Adipocyte (in vitro differentiated cells): ENCODE data around the gene LGR6.
A peak's percentile ranks its signal among the peaks of the same experiment; 100 is the strongest.
"Not testable (repeated sequence)": the region's sequence is repeated elsewhere in the genome, so short reads cannot be mapped to it uniquely, and the experiment has no call there.

Experiments
- DNase-seq: peaks from one replicate; pipeline ENCODE4 v3.0.0-alpha.2; 2015; ENCODE audit warnings: low read depth
- H3K27me3 ChIP-seq: replicated peaks from 2 replicates; pipeline ENCODE4 v1.7.0; 2013; ENCODE audit warnings: mild to moderate bottlenecking, low read length, moderate library complexity; ENCODE audit not compliant: control insufficient read depth, insufficient read depth
- H3K36me3 ChIP-seq: 2 replicates; pipeline ENCODE4 v1.7.0; 2013; ENCODE audit warnings: low read length, mild to moderate bottlenecking, moderate library complexity; ENCODE audit not compliant: control insufficient read depth, insufficient read depth, severe bottlenecking
- H3K4me1 ChIP-seq: 2 replicates; pipeline ENCODE4 v1.7.0; 2013; ENCODE audit warnings: mild to moderate bottlenecking, low read length, moderate library complexity; ENCODE audit not compliant: control insufficient read depth, insufficient read depth
- H3K4me3 ChIP-seq: 2 replicates; pipeline ENCODE4 v1.7.0; 2013; ENCODE audit warnings: mild to moderate bottlenecking, low read length, moderate library complexity
- H3K9ac ChIP-seq: 2 replicates; pipeline ENCODE4 v1.7.0; 2013; ENCODE audit warnings: mild to moderate bottlenecking, low read length, moderate library complexity
- H3K9me3 ChIP-seq: 2 replicates; pipeline ENCODE4 v1.7.0; 2013; ENCODE audit warnings: mild to moderate bottlenecking, low read length, moderate library complexity; ENCODE audit not compliant: control insufficient read depth

LGR6 gene

DNA sequence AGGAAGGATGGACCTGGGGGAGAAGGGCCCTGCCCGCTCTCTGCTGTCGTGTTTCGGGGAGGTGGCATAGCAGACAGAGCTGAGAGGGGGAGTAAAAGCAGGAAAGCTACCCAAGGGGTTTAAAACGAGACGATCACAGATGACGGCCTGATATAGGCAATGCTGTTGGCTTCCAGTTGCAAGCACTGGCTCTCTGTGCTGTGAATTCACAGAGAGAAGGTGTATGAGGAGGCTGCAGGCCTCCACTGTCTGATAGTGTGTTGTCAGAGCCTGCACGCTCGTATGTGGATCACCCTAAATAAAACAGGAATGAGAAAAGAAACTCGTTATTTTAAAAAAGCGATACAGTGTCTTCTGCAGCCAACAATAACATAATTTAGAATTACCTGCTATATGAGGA, 57.4 kb downstream of the LGR6 start:
- peaks cover 83% of the 10 kb centered on the region for H3K27me3 ChIP-seq
- no peak overlapping the region for H3K4me3 ChIP-seq
- no peaks in the 10 kb centered on the region for H3K36me3 ChIP-seq
- no peak overlapping the region for H3K9ac ChIP-seq
- H3K9me3 ChIP-seq = no peaks in the 10 kb centered on the region
- H3K4me1 ChIP-seq = no peaks in the 10 kb centered on the region
- DNase-seq = no peak

GRCh38 chr1:202251424-202252256, 58.0 kb downstream of the LGR6 start:
- Histone ChIP-seq H3K4me1 (no peaks in the 10 kb centered on the region), H3K27me3 (peaks cover 84% of the 10 kb centered on the region), H3K36me3 (no peaks in the 10 kb centered on the region), H3K4me3 (no peak overlapping the region), H3K9ac (no peak overlapping the region), H3K9me3 (no peaks in the 10 kb centered on the region)
- no peak for DNase-seq

- no peak overlapping the region for H3K4me3 ChIP-seq
- H3K36me3 ChIP-seq = no peaks in the 10 kb centered on the region
- H3K27me3 ChIP-seq = peaks cover 81% of the 10 kb centered on the region
- DNase-seq = no peak
- H3K9me3 ChIP-seq = no peaks in the 10 kb centered on the region
- no peaks in the 10 kb centered on the region for H3K4me1 ChIP-seq
- H3K9ac ChIP-seq = no peak overlapping the region
These were observed 58.7 kb downstream of the LGR6 start for GRCh38 chr1:202252271-202252670.

- no peak for DNase-seq
- Histone ChIP-seq H3K27me3 (peaks cover 81% of the 10 kb centered on the region), H3K4me3 (no peak overlapping the region), H3K4me1 (no peaks in the 10 kb centered on the region), H3K36me3 (no peaks in the 10 kb centered on the region), H3K9me3 (no peaks in the 10 kb centered on the region), H3K9ac (no peak overlapping the region)
These were observed 61.1 kb downstream of the LGR6 start for GRCh38 chr1:202254454-202255252.

DNA sequence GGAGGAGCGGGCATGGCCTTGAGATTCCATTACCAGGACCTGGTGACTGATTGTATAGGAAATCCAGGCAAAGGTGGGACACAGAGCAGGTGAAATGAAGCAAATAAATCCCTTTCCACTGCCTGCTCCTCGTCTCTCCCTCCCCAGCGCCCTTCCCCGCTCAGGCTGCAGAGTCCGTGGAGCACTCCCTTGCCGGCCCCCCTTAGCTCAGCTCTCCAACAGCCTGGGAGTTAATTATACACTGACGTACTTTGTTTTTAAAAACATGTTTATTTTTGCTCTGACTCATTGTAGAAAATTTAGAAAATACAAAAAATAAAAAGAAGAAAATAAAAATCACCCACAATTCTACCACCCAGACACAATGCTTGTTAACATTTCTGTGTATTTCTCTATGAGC, 61.7 kb downstream of the LGR6 start:
- H3K4me1 ChIP-seq = no peaks in the 10 kb centered on the region
- no peak overlapping the region for H3K4me3 ChIP-seq
- H3K27me3 ChIP-seq = peaks cover 81% of the 10 kb centered on the region
- no peaks in the 10 kb centered on the region for H3K9me3 ChIP-seq
- no peaks in the 10 kb centered on the region for H3K36me3 ChIP-seq
- DNase-seq = peak; percentile 40
- H3K9ac ChIP-seq = no peak overlapping the region

DNA sequence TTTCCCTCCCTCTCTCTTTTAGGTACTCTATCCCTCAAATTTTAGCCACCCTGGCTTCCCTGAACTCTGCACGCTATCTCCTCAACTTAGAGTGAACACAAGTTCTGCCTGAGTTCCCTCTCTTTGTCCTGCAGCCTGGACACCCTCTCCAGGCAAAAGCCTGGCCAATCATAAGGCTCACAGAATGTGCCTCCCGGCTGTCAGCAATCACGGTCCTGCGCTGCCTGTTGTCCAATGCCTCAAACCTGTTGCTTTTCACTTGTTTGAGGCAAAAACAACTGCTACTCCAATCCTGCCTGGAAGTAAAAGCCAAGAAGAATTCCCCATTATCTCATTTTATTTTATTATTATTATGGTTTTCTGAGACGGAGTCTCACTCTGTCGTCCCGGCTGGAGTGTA, 66.1 kb downstream of the LGR6 start:
- H3K36me3 ChIP-seq = no peaks in the 10 kb centered on the region
- H3K9me3 ChIP-seq = peaks cover 5% of the 10 kb centered on the region
- no peak overlapping the region for H3K9ac ChIP-seq
- H3K4me1 ChIP-seq = no peaks in the 10 kb centered on the region
- DNase-seq = no peak
- H3K4me3 ChIP-seq = no peak overlapping the region
- peaks cover 68% of the 10 kb centered on the region for H3K27me3 ChIP-seq

GRCh38 chr1:202261209-202261958, 67.8 kb downstream of the LGR6 start:
- not testable (repeated sequence) for H3K9ac ChIP-seq, H3K9me3 ChIP-seq, H3K36me3 ChIP-seq, DNase-seq, H3K4me3 ChIP-seq, H3K4me1 ChIP-seq
- H3K27me3 ChIP-seq = peaks cover 72% of the 10 kb centered on the region

GRCh38 chr1:202263628-202264027, 70.0 kb downstream of the LGR6 start:
- Histone ChIP-seq H3K4me1 (no peaks in the 10 kb centered on the region), H3K9ac (no peak overlapping the region), H3K4me3 (no peak overlapping the region), H3K27me3 (peaks cover 73% of the 10 kb centered on the region), H3K9me3 (peaks cover 5% of the 10 kb centered on the region), H3K36me3 (no peaks in the 10 kb centered on the region)
- DNase-seq = no peak

- no peak for DNase-seq
These were observed 70.7 kb downstream of the LGR6 start for GRCh38 chr1:202264300-202264699.

GRCh38 chr1:202264726-202265125, 71.1 kb downstream of the LGR6 start:
- H3K4me1 ChIP-seq = no peaks in the 10 kb centered on the region
- no peak overlapping the region for H3K9ac ChIP-seq
- no peaks in the 10 kb centered on the region for H3K36me3 ChIP-seq
- no peak overlapping the region for H3K4me3 ChIP-seq
- no peak for DNase-seq
- peaks cover 5% of the 10 kb centered on the region for H3K9me3 ChIP-seq
- H3K27me3 ChIP-seq = peaks cover 72% of the 10 kb centered on the region

More at GRCh38 chr1:202264300-202264699, 70.7 kb downstream of the LGR6 start:
- Histone ChIP-seq H3K9ac (no peak overlapping the region), H3K4me1 (no peaks in the 10 kb centered on the region), H3K4me3 (no peak overlapping the region), H3K27me3 (peaks cover 72% of the 10 kb centered on the region), H3K36me3 (no peaks in the 10 kb centered on the region), H3K9me3 (peaks cover 5% of the 10 kb centered on the region)
